ENCODE data around the gene RASSF1.

GRCh38 chr3:50351323-50351697 lies 10.7 kb upstream of the RASSF1 start:
- TF ChIP-seq CTCF (IDR thresholded peaks at IDR 0.05; ENCODE audit: low read length) (no peak), EZH2 (IDR thresholded peaks at IDR 0.05; ENCODE audit: borderline replicate concordance, low read length) (no peak)

Data from OCI-LY1 (cell line).